A673 (cell line): ENCODE data around the gene CNPY2. TPM values are rescaled to one million over a fixed set of nuclear protein-coding genes. Genes with fewer than 3 reads are reported as not detected.
"Not testable (repeated sequence)": the region's sequence is repeated elsewhere in the genome, so short reads cannot be mapped to it uniquely, and the experiment has no call there.

ENCODE experiments used
- BruUV-seq: library from RNA; stranded (reverse); fragments of 400-500 nt; replicated peaks from 2 replicates; lab custom pipeline; 2021; lab: Mats Ljungman, UMichigan
- CTCF ChIA-PET: fragments of 300-600 bp; sonication (Branson Sonifier 250); formaldehyde crosslinking; loops from one replicate; lab custom pipeline; 2022; ENCODE audit warnings: antibody characterized with exemption; lab: Charles Lee
- POLR2A ChIA-PET: fragments of 300-600 bp; sonication (Branson Sonifier 250); formaldehyde crosslinking; loops from one replicate; lab custom pipeline; 2022; ENCODE audit warnings: antibody characterized with exemption; ENCODE audit not compliant: low non-redundant PET; lab: Charles Lee
- DNase-seq: peaks from one replicate; pipeline ENCODE4 v3.0.0-alpha.2; 2015; ENCODE audit warnings: low spot score
- H3K27ac ChIP-seq: fragments of 200-600 bp; sonication (generic); 2 replicates; pipeline ENCODE4 v1.5.1; 2016; ENCODE audit warnings: mixed run types, low read depth, mild to moderate bottlenecking, mixed read lengths, antibody characterized with exemption, low read length; ENCODE audit not compliant: poor library complexity, severe bottlenecking
- H3K27me3 ChIP-seq: fragments of 200-600 bp; sonication (generic); replicated peaks from 2 replicates; pipeline ENCODE4 v1.6.1; 2017; ENCODE audit warnings: mixed run types, low read depth, mild to moderate bottlenecking, mixed read lengths, antibody characterized with exemption, low read length; ENCODE audit not compliant: insufficient read depth, poor library complexity
- H3K36me3 ChIP-seq: fragments of 200-600 bp; sonication (generic); 2 replicates; pipeline ENCODE4 v1.6.1; 2016; ENCODE audit warnings: mixed run types, mild to moderate bottlenecking, mixed read lengths, antibody characterized with exemption, low read length; ENCODE audit not compliant: insufficient read depth, poor library complexity, severe bottlenecking
- H3K4me1 ChIP-seq: fragments of 200-600 bp; sonication (generic); 2 replicates; pipeline ENCODE4 v1.6.1; 2017; ENCODE audit warnings: mixed run types, mild to moderate bottlenecking, mixed read lengths, antibody characterized with exemption, low read length; ENCODE audit not compliant: insufficient read depth, poor library complexity, severe bottlenecking
- H3K4me3 ChIP-seq: fragments of 200-600 bp; sonication (generic); 2 replicates; pipeline ENCODE4 v1.5.1; 2016; ENCODE audit warnings: low read depth, mixed run types, mild to moderate bottlenecking, mixed read lengths, low read length; ENCODE audit not compliant: poor library complexity, severe bottlenecking
- H3K9me3 ChIP-seq: fragments of 200-600 bp; sonication (generic); 2 replicates; pipeline ENCODE4 v1.6.1; 2016; ENCODE audit warnings: mixed run types, low read depth, mild to moderate bottlenecking, mixed read lengths, antibody characterized with exemption, low read length; ENCODE audit not compliant: poor library complexity, severe bottlenecking
- EZH2 ChIP-seq: fragments of 200-600 bp; sonication (generic); IDR thresholded peaks from 2 replicates; pipeline ENCODE4 v1.6.1; 2017; ENCODE audit warnings: borderline replicate concordance, low read depth, mild to moderate bottlenecking, mixed read lengths, antibody characterized with exemption, low read length; ENCODE audit not compliant: poor library complexity, severe bottlenecking
- intact Hi-C: fragments of 100-400 bp; cut with micrococcal nuclease; formaldehyde crosslinking; loops from one replicate; pipeline ENCODE4 v1.10.0; 2022; ENCODE audit not compliant: unreplicated experiment
- total RNA-seq: library from RNA; stranded (reverse); gene quantifications from 2 replicates; pipeline ENCODE4 v1.2.3, GENCODE V29; 2021
- TF ChIP-seq, protein P1 (sequence below): fragments of 300-800, 200-600 bp; sonication (generic); conservative IDR thresholded peaks from 2 replicates; pipeline ENCODE4 v1.5.1; 2017; ENCODE audit warnings: low read depth, mild to moderate bottlenecking, antibody characterized with exemption, low read length, moderate library complexity, mixed read lengths

Gene CNPY2
- total RNA-seq, 1 experiment from 2014 or later = 166 TPM

DNA sequence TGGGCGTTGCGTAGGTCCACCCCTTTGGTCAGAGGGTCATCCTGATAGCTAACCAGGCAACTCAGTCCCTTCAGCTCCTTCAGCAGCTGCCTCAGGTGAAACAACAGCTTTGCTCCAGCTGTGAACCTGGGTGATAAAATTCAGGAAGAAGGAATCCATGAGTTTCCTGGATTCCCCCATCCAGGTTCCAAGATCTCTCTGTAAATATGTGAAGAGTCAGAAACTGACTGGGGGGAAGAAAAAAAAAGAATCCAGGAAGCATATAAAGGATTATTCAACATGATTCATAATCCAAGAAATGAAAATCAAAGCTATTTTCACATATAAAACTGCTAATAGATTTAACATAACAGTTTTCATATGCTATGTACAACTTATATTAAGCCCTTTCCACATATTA, 35.5 kb upstream of the CNPY2 start:
- H3K27ac ChIP-seq = no peak overlapping the region
- H3K27me3 ChIP-seq = no peaks in the 10 kb centered on the region
- peaks cover 63% of the 10 kb centered on the region for H3K36me3 ChIP-seq
- ChIA-PET POLR2A (no interaction called here), CTCF (no interaction called here)
- BruUV-seq = no TSS peak
- H3K4me3 ChIP-seq = no peak overlapping the region
- intact Hi-C loops = no loop called here
- H3K4me1 ChIP-seq = no peaks in the 10 kb centered on the region
- no peak for DNase-seq
- H3K9me3 ChIP-seq = no peaks in the 10 kb centered on the region
- no peak for TF ChIP-seq EZH2
- TF ChIP-seq, protein P1, sequence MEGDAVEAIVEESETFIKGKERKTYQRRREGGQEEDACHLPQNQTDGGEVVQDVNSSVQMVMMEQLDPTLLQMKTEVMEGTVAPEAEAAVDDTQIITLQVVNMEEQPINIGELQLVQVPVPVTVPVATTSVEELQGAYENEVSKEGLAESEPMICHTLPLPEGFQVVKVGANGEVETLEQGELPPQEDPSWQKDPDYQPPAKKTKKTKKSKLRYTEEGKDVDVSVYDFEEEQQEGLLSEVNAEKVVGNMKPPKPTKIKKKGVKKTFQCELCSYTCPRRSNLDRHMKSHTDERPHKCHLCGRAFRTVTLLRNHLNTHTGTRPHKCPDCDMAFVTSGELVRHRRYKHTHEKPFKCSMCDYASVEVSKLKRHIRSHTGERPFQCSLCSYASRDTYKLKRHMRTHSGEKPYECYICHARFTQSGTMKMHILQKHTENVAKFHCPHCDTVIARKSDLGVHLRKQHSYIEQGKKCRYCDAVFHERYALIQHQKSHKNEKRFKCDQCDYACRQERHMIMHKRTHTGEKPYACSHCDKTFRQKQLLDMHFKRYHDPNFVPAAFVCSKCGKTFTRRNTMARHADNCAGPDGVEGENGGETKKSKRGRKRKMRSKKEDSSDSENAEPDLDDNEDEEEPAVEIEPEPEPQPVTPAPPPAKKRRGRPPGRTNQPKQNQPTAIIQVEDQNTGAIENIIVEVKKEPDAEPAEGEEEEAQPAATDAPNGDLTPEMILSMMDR = no peak

DNA sequence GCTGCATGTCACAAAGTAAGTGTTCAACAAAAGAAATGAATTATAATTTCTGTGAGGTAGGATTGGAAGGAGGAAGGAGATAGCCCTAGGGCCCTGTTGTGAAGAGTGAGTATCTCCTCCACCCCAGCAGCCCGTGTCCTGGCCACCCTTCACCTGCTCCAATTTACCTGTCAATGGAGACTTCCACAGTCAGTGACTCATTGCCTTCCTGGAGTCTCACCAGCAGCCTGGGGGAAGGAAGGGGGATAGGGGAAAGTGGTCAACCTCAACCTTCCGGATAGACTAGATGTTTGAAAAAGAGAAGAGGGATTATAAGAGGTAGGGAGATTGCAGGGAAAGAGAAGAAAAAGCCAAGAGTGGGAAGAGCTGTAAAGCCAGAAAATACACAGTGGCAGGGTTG, 34.9 kb upstream of the CNPY2 start:
- Histone ChIP-seq H3K27ac (no peak overlapping the region), H3K36me3 (peaks cover 59% of the 10 kb centered on the region), H3K9me3 (no peaks in the 10 kb centered on the region), H3K4me3 (no peak overlapping the region), H3K4me1 (no peaks in the 10 kb centered on the region), H3K27me3 (no peaks in the 10 kb centered on the region)
- intact Hi-C loops = no loop called here
- TF ChIP-seq, protein P1 = no peak
- no peak for TF ChIP-seq EZH2
- no peak for DNase-seq
- POLR2A ChIA-PET = no interaction called here
- CTCF ChIA-PET = no interaction called here
- no TSS peak for BruUV-seq

DNA sequence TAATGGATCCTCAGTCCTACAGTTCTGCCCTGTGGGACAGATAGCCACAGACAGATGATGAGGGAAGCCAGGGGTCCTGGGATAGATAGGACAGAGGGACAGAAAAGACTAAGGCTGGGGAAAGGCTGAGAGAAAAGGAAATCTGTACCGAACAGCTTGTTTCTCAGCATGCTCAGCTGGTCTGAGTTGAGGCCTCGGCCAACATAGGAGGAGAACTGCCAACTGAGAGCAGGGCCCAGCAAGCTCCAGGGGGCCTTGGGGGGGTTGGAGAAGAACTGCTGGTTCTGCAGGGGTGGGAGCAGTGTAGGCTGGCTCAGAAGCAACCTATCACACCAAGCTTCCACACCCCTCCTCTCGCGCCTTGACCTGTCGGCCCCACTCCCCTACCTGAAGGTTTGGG, 33.0 kb upstream of the CNPY2 start:
- Histone ChIP-seq H3K27ac (no peak overlapping the region), H3K27me3 (no peaks in the 10 kb centered on the region), H3K9me3 (no peaks in the 10 kb centered on the region), H3K36me3 (peaks cover 48% of the 10 kb centered on the region), H3K4me1 (no peaks in the 10 kb centered on the region), H3K4me3 (no peak overlapping the region)
- ChIA-PET POLR2A (no interaction called here), CTCF (no interaction called here)
- BruUV-seq = no TSS peak
- DNase-seq = no peak
- no peak for TF ChIP-seq EZH2
- TF ChIP-seq, protein P1 = no peak
- intact Hi-C loops = no loop called here

DNA sequence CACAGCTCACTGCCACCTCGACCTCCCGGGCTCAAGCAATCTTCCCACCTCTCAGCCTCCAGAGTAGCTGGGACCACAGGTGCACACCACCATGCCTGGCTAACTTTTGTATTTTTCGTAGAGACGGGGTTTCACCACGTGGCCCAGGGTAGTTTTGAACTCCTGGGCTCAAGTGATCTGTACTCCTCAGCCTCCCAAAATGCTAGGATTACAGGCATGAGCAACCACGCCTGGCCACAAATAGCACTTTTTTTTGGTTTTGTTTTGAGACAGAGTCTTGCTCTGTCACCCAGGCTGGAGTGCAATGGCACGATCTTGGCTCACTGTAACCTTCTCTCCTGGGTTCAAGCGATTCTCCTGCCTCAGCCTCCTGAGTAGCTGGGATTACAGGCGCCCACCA, 31.5 kb upstream of the CNPY2 start:
- peaks cover 34% of the 10 kb centered on the region for H3K36me3 ChIP-seq
- DNase-seq, intact Hi-C loops, H3K4me3 ChIP-seq, H3K4me1 ChIP-seq, H3K27me3 ChIP-seq, CTCF ChIA-PET, BruUV-seq, H3K9me3 ChIP-seq, H3K27ac ChIP-seq: not testable (repeated sequence)
- POLR2A ChIA-PET = interaction anchor here (0.5 kb wide), 1 partner anchor 35 kb away, joined by 3 read pairs; no protein-coding TSS in a partner anchor
